ENCODE results near the gene GBGT1.

- TF ChIP-seq CTCF (IDR thresholded peaks at IDR 0.05) (no peak), POLR2A (IDR thresholded peaks at IDR 0.05) (no peak)
These were observed 4.7 kb upstream of the GBGT1 start for GRCh38 chr9:133168432-133168831.

Data from breast epithelium (tissue), 3 donors.